Activated gamma-delta T cell treated with Interleukin-2 at 50 U/mL for 16 hours (primary cell): ENCODE results near the gene LRRD1.
A peak's percentile ranks its signal among the peaks of the same experiment; 100 is the strongest.
"Not testable (repeated sequence)": the region's sequence is repeated elsewhere in the genome, so short reads cannot be mapped to it uniquely, and the experiment has no call there.

Experiments used
- DNase-seq: peaks from one replicate; pipeline ENCODE4 v3.0.0-alpha.2; 2020

The LRRD1 gene

GRCh38 chr7:92178928-92179924 is at the start of gene LRRD1:
Gene LRRD1, minus strand, starts transcription at chr7:92179142. Its CDS starts 13,940 bp downstream, at chr7:92165202.
- peak; percentile 86 for DNase-seq

GRCh38 chr7:92228742-92229141 is 49.8 kb upstream of the LRRD1 start:
- no peak for DNase-seq

- DNase-seq = no peak
Measured at GRCh38 chr7:92228100-92228499, 49.2 kb upstream of the LRRD1 start.

DNA sequence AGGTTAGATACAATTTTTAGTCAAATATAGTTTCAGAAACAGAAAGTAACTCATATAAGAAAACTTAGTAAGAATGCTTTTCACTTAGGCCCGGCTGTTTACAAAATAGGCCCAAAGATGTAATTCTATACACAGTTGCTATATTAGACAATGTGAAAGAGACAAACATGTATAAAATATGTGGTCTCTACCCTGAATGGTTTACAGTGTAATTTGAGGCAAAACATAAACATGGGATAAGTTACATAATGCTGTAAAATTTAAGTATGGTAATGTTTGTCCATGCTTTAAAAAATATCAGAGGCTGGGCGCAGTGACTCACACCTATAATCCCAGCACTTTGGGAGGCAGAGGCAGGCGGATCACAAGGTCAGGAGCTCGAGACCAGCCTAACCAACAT is 48.0 kb upstream of the LRRD1 start:
- DNase-seq = no peak

- no peak for DNase-seq
Measured at GRCh38 chr7:92221766-92222165, 42.8 kb upstream of the LRRD1 start.

DNA sequence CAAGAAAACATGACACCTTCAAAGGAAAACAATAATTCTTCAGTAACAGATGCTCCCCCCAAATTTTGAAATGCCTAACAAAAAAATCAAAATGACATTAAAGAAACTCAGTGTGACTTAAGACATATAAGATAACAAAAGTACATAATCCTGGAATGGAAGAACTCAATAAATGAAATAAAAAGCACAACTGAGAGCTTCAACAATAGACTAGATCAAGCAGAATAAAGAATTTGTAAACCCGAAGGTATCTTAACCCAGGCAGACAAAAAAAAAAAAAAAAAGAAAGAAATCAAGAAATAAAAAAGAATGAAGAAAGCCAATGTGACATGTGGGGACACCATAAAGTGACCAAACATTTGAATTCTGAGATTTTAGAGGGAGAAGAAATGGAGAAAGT is 27.7 kb upstream of the LRRD1 start:
- DNase-seq = no peak

DNA sequence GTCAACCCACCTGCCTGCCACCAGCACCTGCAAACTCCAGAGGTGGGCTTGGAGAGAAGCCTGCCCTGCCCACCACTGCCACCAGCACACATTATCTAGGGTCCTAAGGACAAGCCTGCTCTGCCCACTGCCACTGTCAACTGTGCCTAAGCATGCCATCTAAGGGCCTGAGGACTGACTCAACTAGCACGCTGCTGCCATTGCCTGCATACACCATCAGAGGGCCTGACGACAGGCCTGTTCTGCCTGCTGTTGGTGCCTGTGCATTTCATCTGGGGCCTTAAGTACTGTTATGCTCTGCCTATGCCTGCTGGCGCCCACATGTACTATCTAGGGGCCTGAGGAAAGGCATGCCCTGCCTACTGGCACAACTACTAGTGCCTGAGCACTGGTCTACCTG is 27.0 kb upstream of the LRRD1 start:
- DNase-seq = no peak

- DNase-seq = no peak
Measured at GRCh38 chr7:92200791-92201190, 21.8 kb upstream of the LRRD1 start.

DNA sequence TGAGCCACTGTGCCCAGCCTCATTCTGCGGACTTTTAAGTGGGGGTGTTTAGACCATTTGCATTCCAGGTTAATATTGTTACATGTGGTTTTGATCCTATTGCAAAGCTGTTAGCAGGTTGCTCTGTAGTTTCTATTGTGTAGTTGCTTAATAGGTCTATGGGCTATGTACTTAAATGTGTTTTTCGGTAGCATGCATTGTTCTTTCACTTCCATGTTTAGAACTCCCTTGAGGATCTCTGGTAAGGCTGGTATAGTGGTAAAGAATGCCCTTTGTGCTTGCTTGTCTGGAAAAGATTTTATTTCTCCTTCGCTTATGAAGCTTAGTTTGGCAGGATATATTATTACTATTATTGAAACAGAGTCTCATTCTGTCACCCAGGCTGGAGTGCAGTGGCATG is 13.4 kb upstream of the LRRD1 start:
- DNase-seq = no peak

DNA sequence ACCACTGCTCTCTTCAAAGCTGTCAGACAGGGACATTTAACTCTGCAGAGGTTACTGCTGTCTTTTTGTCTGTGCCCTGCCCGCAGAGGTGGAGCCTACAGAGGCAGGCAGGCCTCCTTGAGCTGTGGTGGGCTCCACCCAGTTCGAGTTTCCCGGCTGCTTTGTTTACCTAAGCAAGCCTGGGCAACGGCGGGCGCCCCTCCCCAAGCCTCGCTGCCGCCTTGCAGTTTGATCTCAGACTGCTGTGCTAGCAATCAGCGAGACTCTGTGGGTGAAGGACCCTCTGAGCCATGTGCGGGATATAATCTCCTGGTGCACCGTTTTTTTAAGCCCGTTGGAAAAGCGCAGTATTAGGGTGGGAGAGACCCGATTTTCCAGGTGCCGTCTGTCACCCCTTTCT is 10.3 kb upstream of the LRRD1 start:
- not testable (repeated sequence) for DNase-seq

- DNase-seq = not testable (repeated sequence)
Measured at GRCh38 chr7:92184294-92184693, 5.4 kb upstream of the LRRD1 start.

DNA sequence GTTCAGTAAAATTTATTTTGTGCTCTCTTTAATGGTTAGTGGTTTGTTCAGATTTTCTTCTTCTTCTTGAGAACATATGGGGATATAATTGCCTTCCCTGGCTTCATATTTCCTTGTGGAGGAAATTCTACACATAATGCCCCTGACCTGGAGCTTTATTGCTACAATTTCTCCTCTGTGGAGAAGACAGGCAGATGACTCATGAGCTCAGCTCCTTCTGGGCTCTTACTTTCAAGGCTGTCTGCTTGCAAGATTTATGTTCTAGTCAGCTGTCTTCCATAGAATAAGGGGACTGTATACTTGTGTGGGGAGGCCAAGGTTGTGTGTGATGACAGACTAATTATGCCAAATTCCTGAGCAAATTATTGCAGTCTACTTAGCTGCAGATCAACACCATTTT is 1.6 kb downstream of the LRRD1 start:
- no peak for DNase-seq

DNA sequence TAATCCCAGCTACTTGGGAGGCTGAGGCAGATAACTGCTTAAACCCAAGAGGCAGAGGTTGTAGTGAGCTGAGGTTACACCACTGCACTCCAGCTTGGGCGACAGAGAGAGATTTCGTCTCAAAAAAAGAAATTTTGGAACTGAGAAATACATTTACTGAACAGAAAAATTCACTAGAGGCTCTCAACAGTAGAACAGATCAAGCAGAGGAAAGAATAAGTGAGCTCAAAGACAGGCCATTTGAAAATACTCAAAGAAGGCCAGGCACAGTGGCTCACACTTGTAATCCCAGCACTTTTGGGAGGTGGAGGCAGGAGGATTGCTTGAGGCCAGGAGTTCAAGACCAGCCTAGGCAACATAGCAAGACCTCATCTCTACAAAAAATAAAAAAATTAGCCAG is 9.4 kb downstream of the LRRD1 start:
- not testable (repeated sequence) for DNase-seq

- no peak for DNase-seq
Measured at GRCh38 chr7:92161271-92161670, 17.7 kb downstream of the LRRD1 start.

- no peak for DNase-seq
Measured at GRCh38 chr7:92158660-92159575, 20.0 kb downstream of the LRRD1 start.

GRCh38 chr7:92156990-92157389 is 22.0 kb downstream of the LRRD1 start:
- DNase-seq = no peak

GRCh38 chr7:92155108-92155739 is 23.7 kb downstream of the LRRD1 start:
- no peak for DNase-seq

DNA sequence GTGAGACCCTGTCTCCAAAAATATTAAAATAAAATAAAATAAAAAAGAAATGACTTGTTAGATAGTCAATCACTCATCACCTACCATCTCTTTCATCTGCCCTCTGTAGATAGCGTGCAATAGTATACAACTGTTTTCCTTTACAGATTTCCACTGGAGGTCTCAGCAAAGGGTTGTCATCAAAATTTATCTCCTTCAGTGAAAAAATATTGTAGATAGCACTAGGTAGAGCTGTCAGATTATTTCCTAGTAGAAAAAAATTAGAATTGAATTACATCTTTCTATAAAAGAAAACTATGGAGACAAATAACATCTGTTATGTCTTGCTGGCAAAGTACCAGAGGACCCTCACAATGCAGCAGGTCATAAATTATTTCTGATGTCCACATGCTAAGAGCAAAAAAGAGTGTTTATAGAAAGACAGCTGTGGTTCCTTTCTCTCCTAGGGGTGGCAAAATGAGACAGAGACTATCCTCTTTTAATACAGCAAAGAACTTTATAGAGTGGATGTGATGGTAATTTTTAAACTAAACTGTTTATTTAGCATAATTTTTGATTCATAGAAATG is 28.4 kb downstream of the LRRD1 start:
- no peak for DNase-seq

DNA sequence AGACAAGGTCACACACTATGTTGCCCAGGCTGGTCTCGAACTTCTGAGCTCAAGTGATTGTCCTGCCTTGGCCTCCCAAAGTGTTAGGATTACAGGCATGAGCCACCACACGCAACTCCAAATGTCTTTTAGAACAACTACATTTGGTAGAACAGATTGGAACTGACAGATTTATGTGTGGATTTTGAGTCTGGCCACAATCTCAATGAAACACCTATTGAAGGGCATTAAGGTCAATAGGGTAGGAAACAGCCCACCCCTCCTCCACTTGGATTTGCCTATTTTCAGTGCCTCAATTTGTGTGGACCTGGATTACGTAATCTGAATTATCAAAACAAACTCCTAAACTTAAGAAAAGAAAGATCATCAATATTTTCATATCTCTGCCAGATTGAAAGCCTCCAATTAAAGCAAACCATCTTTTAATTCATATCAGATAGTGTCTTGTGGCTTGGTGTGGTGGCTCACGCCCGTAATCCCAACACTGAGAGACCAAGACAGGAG is 29.2 kb downstream of the LRRD1 start:
- DNase-seq = no peak

- not testable (repeated sequence) for DNase-seq
Measured at GRCh38 chr7:92143192-92143880, 35.6 kb downstream of the LRRD1 start.

DNA sequence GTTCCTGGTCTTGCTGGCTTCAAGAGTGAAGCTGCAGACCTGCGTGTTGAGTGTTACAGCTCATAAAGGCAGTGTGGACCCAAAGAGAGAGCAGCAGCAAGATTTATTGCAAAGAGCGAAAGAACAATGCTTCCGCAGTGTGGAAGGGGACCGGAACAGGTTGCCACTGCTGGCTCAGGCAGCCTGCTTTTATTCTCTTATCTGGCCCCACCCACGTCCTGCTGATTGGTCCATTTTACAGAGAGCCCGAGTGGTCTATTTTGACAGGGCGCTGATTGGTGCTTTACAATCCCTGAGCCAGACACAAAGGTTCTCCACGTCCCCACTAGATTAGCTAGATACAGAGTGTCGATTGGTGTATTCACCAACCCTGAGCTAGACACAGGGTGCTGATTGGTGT is 36.2 kb downstream of the LRRD1 start:
- not testable (repeated sequence) for DNase-seq

DNA sequence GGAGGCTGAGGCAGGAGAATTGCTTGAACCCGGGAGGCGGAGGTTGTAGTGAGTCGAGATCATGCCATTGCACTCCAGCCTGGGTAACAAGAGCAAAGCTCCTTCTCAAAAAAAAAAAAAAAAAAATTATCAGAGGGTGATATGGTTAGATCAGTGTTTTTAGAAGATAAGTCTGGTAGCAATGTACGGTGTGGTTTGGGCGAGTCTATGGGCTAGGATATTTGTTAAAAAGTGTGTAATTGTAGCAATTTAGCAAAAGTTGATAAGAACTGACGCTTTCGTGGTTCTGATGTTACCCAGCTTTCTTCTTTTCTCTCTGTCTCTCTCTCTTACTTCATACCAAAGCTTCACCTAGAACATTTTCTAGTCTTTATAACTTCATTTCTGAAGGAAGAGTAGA is 37.8 kb downstream of the LRRD1 start:
- DNase-seq = no peak
